Stimulated activated CD4-positive, alpha-beta T cell treated with anti-CD3 and anti-CD28 coated beads, Interleukin-1b, Interleukin-23, amount 100 ng/mL, for 48 hours (primary cell): ENCODE results near the gene DPEP3.
A peak's percentile ranks its signal among the peaks of the same experiment; 100 is the strongest.

Source experiments
- DNase-seq: peaks from one replicate; pipeline ENCODE4 v3.0.0-alpha.2; 2020

Gene DPEP3

DNA sequence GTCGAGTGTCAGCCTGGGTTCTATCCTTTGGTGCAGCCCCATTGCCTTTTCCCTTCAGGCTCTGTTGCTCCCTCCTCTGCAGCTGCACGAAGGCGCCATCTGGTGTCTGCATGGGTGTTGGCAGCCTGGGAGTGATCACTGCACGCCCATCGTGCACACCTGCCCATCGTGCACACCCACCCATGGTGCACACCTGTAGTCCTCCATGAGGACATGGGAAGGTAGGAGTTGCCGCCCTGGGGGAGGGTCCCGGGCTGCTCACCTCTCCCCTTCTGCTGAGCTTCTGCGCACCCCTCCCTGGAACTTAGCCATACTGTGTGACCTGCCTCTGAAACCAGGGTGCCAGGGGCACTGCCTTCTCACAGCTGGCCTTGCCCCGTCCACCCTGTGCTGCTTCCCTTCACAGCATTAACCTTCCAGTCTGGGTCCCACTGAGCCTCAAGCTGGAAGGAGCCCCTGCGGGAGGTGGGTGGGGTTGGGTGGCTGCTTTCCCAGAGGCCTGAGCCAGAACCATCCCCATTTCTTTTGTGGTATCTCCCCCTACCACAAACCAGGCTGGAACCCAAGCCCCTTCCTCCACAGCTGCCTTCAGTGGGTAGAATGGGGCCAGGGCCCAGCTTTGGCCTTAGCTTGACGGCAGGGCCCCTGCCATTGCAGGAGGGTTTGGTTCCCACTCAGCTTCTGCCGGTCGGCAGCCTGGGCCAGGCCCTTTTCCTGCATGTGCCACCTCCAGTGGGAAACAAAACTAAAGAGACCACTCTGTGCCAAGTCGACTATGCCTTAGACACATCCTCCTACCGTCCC lies 51.5 kb downstream of the DPEP3 start:
- DNase-seq, result peak; percentile 80

DNA sequence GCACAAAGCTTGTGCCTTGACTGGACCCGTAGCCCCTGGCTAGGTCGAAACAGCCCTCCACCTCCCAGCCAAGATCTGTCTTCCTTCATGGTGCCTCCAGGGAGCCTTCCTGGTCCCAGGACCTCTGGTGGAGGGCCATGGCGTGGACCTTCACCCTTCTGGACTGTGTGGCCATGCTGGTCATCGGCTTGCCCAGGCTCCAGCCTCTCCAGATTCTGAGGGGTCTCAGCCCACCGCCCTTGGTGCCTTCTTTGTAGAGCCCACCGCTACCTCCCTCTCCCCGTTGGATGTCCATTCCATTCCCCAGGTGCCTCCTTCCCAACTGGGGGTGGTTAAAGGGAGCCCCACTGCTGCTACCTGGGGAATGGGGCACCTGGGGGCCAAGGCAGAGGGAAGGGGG lies 52.2 kb downstream of the DPEP3 start:
- DNase-seq, result no peak

- no peak for DNase-seq
These were observed 53.0 kb downstream of the DPEP3 start for GRCh38 chr16:67927131-67927941.

DNA sequence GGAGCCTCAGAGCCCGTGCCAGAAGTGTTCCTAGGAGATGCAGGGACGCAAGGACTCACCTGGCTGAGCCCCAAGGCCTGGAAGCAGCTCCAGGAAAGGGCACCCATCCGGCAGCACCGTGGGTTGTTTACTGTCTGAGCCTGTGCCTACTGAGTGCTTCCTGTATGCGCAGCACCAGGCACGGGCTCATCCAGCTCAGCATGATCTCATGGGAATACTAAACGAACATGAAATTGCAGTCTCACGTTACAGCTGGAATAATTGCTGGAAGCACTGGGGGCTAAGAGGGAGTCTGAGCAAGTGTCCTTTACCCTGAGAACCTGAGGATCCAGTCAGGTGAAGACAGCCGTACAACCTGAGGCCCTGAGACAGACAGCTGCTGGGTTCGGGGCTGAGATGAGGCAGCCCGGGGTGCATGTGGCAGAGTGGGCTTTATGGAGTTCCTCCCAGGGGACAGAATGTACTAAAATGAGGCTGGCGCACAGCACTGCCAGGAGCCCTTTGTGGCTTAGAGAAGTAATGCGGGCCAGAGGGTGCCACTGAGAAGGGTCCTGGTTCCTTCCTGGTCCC lies 54.0 kb downstream of the DPEP3 start:
- DNase-seq, result no peak
